NCI-H128 (cell line): ENCODE measurements around the gene TENT5A.
"Not testable (repeated sequence)": the region's sequence is repeated elsewhere in the genome, so short reads cannot be mapped to it uniquely, and the experiment has no call there.

Source experiments
- DNase-seq: peaks from one replicate; lab custom pipeline; 2025; ENCODE audit not compliant: unreplicated experiment; lab: John Stamatoyannopoulos, UW

Gene TENT5A

DNA sequence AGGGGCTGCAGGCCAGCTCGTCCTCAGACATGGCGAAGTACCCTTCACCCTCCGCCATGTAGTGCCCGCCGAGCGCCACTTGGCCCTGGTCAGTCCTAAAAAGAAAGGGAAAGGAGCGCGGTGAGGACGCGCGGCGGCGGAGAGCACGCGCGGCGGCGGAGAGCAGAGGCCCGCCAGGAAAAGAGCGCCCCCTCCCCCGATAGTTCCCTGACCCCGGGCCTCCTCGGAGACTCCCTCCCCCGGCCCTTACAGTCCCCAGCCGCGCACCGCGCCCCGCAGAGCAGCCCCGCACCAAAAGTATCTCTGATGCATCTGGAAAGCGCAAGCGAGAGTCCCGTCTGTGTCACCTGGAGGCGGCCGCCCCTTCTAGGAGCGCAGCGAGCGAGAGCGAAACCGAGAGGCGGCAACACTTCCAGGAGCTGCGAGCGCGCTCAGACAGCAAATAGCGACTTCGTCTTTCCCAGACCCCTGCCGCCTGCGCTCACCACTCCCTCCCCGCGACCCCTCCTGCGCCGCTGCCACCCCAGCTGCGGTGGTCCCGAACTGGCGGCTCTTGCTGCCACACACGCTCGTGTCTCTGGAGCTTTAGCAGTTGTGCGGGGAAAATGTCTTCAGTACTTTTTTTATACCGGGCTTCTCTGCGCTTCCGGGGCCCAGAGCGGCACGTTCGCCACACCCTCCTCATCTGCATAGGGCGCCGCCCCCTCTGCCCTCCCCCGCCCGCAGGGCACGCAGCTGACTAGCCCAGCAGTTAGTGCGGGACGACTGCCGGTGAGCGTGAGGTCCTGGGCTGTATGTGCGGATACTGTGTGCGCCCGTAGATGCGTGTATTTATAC lies at the start of gene TENT5A:
TENT5A (minus strand) TSS at position 598 of the 837 bp plus-strand sequence; CDS start at position 58, 540 bp downstream.
- DNase-seq: no peak

DNA sequence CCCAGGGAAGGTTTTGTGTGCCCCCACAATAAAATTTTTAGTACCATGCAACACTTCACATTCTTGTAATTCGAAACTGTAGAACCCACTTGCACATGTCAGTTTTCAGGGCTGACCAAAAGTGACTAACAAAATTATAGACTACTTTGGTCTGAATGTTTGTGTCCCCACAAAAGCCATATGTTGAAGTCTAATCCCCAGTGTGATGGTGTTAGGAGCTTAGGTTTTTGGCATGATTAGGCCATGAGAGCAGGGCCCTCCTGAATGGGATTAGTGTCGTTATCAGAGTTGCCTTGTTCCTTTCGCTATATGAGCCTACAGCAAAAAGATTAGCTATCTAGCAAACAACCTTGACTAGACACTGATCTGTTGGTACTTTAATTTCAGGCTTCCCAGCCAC lies 49.0 kb upstream of the TENT5A start:
- no peak for DNase-seq

DNA sequence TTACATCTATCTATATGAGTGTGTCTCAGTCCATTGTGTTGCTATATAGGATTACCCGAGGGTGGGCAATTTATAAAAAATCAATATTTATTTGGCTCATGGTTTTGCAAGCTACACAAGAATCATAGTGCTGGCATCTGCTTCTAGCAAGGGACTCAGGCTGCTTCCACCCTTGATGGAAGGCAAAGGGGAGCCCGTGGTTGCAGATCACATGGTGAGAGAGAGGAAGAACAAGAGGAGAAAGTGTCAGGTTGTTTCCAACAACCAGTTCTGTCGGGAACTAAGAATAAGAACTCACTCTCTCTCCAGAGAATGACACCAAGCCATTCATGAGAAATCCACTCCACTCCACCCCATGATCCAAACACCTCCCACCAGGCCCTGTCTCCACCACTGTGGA lies 48.2 kb upstream of the TENT5A start:
- DNase-seq: no peak

DNA sequence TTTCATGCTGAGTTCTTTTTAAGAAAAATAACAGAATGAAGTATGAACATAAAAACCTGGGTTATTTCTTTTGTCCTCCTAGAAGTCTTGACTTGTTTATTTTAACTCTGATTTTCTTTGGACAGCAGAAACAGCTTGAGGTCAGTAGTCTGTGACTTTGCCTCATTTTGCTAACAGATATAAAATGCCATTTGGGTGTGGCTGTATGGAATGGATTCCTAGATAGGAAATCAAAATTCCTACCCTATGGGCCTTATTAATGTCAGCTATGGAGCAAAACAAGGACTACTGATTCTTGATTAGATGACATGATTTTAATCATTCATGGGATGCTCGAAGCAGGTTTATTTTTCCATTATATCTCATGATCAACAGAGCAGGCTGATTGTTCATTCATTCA lies 46.8 kb upstream of the TENT5A start:
- DNase-seq: no peak

DNA sequence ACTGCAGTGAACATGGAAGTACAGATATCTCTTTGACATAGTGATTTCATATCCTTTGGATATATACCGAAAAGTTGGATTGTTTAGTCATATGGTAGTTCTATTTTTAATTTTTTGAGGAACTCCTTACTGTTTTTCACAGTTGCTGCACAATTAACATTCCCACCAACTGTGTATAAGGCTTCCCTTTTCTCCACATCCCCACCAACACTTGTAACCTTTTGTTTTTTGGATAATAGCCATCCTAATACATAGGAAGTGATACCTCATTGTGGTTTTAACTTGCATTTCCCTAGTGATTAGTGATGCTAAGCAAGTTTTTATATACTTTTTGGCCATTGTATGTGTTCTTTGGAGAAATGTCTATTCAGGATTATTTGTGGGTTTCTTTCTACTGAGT lies 45.1 kb upstream of the TENT5A start:
- no peak for DNase-seq

DNA sequence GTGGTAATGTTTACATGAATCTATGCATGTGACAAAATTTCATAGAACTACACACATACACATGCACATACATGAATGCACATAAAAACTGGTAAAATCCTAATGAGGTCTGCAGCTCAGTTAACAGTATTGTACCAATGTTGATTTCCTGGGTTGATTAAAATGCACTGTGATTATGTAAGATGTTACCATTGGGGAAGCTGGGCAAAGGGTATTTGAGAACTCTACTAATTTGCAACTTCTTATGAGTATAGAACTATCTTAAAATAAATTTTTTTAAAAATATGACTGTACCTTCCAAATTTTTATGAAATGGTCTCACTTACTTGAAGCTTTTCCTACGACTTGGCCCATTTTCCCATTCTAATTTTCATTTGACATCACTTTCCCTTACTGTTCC lies 43.4 kb upstream of the TENT5A start:
- DNase-seq: no peak

DNA sequence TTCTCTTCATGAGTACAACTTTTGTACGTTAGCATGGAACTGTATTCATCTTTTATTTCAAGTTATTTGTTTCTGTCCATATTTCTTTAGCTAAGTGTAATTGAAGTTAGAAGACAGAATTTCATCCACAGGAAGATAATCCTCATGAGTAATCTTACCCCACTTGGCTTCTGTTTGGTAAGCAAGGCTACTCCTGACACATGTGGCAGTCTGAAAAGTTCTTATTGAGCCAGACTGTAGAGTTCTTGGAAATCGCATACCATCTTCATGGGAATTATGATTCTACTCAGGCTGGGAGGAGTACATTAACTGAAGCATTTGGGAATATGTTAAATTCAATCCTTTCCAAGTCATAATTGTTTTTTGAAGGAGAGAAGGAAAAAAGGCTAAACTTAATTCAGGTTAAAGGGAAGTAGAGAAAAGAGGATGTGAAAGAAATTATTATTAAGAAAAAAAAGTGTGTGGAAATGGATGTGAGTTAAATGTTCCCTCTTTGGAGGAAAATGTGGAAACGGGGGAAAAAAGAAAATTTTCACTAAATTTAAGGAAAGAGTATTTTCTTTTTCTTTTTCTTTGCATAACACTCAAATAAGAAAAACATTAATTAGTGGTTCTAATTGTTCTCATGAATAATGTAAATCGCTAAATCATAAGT lies 41.5 kb upstream of the TENT5A start:
- no peak for DNase-seq

DNA sequence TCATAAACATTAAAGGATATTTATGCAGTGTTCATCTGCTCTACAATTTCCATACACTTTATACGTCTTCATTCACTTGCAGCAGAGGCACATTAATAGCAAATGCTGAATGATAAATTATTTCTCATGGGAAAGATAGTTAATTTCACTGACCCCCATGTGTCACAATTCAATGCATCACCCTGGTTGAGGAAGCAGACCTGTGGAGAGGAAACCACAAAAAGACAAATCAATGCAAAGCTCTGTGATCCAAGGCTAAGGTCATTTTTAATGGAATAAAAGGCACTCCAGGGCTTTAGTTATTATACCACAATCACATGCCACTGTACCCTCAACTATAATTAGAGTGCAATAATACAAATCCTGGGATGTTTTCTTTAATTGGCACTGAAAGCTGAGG lies 40.3 kb upstream of the TENT5A start:
- no peak for DNase-seq

DNA sequence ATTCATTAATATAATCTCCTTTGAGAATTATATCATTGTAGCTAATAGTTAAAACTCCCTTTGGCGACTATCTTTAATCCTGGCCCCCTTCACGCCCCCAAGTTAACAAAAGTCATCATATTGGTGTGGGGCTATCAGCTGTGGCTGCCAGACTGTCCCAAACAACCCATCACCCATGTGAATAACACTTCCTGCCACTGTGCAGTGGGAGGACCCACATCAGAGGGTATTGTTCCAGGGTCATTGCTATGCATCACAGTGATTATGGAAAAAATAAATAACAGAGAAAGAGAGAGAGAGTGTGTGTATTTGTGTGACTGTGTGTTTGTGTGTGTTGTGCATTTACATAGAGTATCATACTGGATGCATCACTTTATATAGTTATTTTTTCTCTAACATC lies 39.3 kb upstream of the TENT5A start:
- DNase-seq: no peak

DNA sequence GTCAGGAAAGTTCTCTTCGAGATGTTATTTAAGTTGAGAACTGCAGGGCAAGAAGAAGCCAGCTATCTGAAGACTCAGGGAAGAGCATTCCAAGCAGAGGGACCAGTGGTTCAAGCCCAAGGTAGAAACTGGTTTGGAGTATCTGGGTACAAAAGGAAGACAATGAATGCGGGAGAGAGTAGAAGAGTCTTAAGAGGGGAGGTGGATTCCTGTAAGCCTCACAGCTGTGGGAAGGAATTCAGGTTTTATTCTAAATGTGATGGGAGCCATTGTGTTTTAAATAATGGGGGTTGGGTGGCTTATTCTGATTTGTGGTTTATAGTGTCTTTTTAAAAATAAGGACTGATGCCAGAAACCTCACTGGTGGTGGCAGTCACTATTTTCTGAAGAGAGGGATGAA lies 37.6 kb upstream of the TENT5A start:
- DNase-seq: no peak

DNA sequence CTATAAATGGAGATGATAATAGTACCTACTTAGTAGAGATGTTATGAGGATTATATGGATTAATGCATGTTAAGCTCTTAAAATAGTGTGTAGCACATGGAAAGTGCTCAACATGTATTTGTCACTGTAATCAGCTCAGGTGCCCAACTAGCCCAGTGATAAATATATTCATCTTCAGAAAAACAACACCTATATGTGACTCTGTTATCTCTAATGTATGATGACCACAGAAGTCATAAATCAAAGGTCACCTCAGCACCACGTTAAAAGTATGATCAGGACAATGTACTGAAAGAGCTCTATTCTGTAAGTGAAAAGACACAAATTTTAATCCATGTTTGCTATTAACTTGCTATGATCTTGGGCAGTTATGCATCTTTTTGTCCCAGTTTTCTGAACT lies 36.8 kb upstream of the TENT5A start:
- DNase-seq: no peak

DNA sequence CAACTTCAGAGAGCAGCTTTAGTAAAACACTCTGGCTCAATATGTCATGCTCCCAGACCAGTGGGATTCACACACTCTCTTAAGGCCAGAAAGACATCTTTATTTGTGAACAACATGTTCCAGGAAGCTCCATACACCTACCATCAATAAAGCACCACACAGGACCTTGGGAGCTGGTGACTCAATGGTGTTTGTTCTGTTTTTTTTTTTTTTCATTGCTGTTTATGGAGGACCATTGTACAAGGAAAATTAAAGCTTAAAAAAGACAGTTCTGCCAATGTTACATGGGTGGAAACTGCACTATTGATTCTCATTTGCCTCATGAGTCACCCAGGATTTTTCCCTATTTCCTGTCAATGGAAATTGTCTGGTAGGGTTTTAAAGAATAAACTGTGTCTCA lies 36.3 kb upstream of the TENT5A start:
- no peak for DNase-seq

DNA sequence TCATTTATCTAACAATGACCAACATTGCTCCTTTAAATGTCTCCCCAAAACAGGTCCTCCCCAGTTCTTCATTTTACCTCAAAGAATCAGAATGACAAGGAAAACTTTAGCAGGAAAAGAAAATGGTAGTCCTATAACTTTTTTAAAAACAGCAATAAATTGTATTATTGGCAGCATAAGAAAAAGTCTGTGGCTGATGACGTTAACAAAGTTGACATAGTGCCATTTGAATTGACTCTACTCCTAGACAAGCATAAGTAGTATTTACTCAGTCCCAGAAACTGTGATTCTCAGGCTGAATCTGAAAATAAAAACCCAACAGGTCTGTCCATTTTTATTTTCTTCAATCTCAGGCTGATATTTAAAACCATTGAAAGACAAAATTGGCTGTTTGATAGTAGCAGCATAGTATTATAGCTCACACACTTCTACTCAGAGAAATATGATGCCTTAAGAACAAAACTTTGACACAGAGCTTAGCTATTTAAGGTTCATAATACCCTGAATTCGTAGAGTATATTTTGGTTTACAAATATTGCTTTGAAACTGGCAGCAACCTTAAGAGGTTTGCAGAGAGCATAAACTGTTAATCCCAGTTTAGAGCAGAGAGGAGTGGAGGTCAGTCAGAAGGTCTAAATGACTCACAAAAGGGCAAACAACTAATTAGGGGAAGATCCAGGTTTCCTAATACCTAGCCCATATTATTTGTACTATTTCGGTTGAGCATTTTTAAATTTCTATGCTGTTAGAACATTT lies 35.0 kb upstream of the TENT5A start:
- no peak for DNase-seq

DNA sequence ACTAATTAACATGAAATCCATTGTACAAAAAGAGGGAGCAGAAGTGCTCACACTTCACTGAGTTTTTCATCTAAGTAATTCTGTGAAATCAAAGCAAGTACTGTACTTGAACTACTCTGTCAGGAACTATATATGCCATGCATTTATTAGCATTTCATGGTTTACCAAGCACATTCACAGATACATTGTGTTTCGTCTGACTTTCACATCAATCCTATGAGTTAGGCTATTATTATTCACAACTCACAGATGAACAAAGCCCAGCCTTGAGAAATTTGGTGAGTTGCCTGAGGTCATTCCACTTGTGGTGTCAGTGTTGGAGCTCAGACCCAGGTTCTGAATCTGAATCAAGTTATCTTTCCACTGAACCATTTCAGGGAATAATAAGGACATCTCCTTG lies 33.7 kb upstream of the TENT5A start:
- DNase-seq: no peak

DNA sequence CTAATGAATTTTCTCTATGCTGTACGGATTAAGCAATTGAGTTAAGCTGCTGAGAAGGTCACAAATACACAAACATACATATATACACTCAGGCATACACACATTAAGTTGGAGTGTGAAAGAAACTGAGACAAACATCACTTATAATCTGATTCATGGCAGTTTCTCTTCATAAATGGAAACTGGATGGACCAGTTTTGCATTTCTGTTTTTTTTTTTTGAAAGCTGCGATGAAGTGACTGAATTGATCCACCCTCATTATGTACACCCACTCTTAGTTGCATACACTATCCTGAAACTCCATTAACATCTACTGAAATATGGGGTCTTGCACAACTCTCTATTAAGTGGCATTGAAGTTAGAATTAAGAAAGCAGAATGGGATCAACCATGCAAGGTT lies 32.9 kb upstream of the TENT5A start:
- no peak for DNase-seq

DNA sequence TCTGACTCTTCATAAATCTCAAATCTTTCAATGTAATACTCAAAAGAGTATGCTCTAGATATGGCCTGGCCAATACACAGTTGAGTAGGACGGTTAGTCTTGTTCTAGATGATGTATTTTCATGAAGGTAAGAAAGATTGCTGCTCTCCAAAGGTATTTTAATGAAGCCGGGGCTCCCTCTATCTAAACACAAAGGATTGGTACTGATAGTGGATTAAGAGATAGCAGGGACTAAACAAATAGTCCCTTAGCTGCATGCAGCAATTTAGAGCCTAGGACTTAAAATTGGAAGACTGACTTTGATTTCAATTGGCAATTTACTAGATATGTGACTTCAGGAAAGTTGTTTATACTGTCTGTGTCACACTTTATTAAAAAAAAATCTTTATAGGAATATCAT lies 31.4 kb upstream of the TENT5A start:
- no peak for DNase-seq

DNA sequence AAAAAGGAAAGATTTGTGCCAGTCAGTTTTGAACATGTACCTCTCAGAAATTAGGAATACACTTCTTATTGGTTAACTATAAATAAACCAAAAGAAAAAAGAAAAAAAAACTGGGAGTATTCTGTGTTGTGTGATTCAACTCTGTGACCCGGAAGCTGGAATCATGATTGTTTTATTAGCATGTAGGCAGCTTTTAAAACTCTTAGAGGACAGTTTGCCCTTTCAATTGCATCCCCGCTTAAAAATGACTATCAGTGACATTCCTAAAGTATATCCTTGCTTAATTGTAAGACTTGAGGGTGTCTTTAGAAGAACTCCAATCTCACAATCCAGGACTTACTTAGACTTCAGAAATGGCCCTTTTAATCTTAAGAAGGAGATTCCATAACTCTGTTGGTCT lies 29.1 kb upstream of the TENT5A start:
- DNase-seq: no peak

DNA sequence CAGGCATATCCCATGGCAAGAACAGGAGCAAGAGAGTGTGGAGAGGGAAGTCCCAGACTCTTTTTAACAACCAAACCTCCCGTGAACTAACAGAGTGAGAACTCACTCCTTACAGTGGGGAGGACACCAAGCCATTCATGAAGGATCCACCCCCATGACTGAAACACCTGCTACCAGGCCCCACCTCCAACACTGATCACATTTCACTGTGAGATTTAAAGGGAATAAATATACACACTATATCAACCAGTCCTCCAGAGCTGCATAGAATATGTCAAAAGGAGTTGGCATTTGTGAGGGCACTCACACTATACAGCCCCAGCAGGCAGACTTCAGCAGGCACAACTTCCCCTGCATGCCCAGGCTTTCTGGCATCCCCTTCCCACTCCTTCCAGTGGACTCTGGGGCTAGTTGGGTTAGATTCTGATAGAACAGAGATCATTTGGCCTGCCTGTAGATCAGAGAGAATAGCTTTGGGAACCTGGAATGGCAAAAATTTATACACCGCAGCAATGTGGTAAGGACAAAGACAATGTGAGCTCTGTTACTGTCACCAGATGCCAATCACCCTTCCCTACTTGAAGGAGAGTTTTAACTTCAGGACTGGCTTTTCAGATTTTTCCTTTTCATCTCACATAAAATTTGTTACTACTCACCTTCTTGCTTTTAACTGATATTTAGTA lies 25.2 kb upstream of the TENT5A start:
- DNase-seq: no peak

DNA sequence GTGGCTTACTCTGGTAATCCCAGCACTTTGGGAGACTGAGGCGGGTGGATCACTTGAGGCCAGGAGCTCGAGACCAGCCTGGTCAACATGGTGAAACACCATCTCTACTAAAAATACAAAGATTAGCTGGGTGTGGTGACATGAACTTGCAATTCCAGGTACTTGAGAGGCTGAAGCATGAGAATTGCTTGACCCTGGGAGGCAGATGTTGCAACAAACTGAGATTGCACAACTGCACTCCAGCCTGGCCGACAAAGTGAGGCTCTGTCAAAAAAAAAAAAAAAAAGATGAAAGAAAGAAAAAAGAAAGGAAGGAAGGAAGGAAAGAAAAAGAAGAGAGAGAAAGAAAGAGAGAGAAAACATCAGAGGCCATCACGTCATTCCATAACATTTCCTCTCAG lies 23.7 kb upstream of the TENT5A start:
- DNase-seq: not testable (repeated sequence)

DNA sequence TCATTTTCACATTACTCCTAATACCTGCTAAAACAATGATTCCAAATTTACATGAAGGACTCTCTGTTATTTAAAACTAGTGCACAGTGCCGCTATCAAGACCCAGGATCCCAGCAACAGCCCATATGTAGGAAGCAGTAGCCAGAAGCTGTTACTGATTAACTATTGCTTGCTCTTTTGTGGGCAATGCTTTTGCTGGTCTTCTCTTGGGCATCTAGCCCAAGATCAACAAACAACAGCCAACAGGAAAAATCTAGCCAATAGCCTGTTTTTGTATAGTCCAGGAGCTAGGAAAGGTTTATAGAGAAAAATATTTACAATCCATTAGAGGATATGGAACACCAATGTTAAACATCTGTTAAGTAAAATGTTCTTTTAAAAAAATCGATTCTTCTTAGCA lies 22.1 kb upstream of the TENT5A start:
- no peak for DNase-seq

DNA sequence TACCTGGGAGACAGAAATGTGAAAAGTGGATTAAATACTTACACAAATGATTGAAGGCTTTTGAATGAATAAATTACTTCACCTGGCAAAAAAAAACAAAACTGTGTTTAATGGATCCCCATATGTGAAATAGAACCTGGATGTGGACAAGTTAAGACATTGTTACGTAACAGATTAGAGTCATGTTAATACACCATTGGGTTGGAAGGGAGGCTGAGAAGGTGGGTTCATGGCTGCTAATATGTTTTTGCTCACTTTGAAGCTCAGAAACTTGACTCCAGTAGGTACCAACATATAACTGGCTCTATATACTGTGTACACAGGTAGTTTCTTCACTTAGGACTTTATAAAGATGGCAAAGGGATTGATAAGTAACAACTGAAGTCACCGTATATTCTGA lies 21.4 kb upstream of the TENT5A start:
- no peak for DNase-seq
